Stimulated activated CD4-positive, alpha-beta T cell treated with anti-CD3 and anti-CD28 coated beads, Interleukin-12 subunit alpha, Interleukin-12 subunit beta, amount 100 ng/mL, for 24 hours (primary cell): ENCODE data around the gene DNASE1L2.

Source experiments
- DNase-seq, 2 experiments: peaks; one replicate each; pipeline ENCODE4 v3.0.0-alpha.2; 2020; ENCODE audit warnings: low read depth in 2 of 2

DNASE1L2 gene

GRCh38 chr16:2284797-2285576 is 48.7 kb downstream of the DNASE1L2 start:
- no peak for DNase-seq

GRCh38 chr16:2285731-2286191 is 49.5 kb downstream of the DNASE1L2 start:
- no peak for DNase-seq

GRCh38 chr16:2286550-2286949 is 50.3 kb downstream of the DNASE1L2 start:
- no peak for DNase-seq

GRCh38 chr16:2287916-2288547 is 51.8 kb downstream of the DNASE1L2 start:
- no peak for DNase-seq
